NCI-H2196 treated with DMSO at 0.1 percent for 48 hours (cell line): ENCODE results near the gene TJP1.
"Not testable (repeated sequence)": the region's sequence is repeated elsewhere in the genome, so short reads cannot be mapped to it uniquely, and the experiment has no call there.

Source experiments
- DNase-seq: peaks from one replicate; lab custom pipeline; 2025; ENCODE audit not compliant: unreplicated experiment; lab: John Stamatoyannopoulos, UW

TJP1 gene

GRCh38 chr15:29670266-29670665, 152.0 kb downstream of the TJP1 start:
- no peak for DNase-seq

DNA sequence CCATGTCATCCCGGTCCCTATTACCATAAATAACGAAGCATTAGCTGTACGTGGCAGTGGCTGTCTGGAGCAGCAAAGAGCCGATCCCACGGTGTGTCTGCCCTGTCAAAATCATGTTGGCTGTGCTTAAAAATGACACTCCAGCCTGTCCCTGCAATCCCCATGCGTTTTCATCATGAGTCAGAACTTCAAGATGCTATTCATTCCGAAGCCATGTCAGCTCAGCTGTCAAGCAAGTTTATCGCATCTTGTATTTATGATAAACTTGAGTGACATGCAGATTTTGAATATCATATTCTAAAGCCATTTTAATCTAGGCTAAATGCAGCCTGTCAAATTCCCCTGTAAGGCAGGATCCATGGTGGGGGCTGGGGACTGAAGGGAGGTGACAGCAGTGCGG, 152.4 kb downstream of the TJP1 start:
- DNase-seq = no peak

GRCh38 chr15:29668120-29668602, 154.1 kb downstream of the TJP1 start:
- peak; percentile 19 for DNase-seq

GRCh38 chr15:29666241-29666640, 156.0 kb downstream of the TJP1 start:
- no peak for DNase-seq

- DNase-seq = no peak
These were observed 156.7 kb downstream of the TJP1 start for GRCh38 chr15:29665444-29666003.

DNA sequence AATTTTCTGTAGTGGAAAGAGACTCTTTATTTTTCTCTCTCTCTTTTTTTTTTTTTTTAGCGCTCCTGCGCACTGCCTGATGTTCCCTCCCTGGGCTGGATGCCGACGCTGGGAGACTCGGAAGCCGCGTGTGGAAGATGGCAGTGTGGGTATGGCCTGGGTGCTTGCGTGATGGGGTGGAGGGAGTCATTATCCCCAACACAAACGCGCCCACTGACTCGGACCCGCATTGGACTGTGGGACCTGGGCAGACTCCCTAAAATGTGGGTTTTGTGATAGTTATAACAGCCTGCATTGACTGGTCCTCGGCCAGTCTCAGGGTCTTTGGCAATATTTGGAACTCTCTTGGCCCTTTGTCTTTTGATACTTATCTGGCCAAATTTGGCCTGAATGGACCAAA, 157.9 kb downstream of the TJP1 start:
- DNase-seq = no peak

- not testable (repeated sequence) for DNase-seq
These were observed 164.8 kb downstream of the TJP1 start for GRCh38 chr15:29657476-29657817.

DNA sequence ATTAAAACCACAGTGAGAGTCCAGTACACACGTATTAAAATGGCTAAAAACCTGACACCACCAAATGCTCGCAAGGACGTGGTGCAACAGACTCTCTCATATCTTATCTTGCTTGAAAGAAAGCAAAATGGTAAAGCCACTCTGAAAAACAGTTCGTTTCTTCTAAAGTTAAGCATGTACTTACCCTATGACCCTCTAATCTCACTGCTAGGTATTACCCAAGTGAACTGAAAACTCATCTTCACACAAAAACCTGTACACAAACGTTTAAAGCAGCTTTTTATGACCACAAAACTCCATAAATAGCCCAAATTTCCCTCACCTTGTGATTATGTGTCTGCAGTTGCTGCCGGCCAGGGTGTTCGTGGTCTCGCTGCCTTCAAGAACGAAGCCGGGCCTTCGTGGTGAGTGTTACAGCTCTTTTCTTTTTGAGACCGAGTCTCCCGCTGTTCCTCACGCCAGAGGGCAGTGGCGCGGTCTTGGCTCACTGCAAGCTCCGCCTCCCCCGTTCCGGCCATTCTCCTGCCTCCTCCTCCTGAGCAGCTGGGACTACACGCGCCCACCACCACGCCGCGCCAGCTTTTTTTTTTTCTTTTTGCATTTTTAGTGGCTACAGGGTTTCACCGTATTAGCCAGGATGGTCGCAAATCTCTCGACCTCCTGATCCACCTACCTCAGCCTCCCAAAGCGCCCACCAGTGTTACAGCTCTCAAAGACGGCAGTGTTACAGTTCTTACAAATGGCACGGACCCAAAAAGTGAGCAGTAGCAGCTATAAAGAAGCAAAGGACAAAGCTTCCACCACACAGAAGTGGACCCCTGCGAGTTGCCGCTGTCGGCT, 165.4 kb downstream of the TJP1 start:
- no peak for DNase-seq

DNA sequence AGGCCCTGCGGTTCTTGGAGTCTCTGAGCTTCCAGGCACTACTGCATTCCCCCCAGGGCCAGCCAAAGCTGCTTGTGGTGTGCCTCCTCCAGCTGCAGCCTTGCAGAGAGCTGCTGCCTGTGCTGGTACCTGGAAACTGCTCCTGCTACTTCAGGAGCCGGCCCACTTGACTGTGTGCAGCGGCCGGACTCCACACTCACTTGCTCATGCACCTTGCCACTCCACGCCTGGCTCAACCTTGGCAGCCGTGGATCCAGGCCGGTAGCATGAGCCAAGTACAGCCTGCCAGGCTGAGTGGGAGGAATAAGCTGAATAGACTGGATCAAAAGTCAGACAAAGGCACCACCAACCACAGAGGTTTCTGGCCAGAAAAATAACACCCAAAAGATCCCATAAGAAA, 169.7 kb downstream of the TJP1 start:
- no peak for DNase-seq

GRCh38 chr15:29651476-29652233, 170.6 kb downstream of the TJP1 start:
- DNase-seq = no peak
